T follicular helper cell (primary cell): ENCODE measurements around the gene RUVBL2.

Experiments used
- DNase-seq: peaks from one replicate; pipeline ENCODE4 v3.0.0-alpha.2; 2020; ENCODE audit warnings: low read depth
- total RNA-seq, 2 experiments: gene quantifications; one replicate each; lab custom pipeline; 2026; lab: John Stamatoyannopoulos, UW

RUVBL2 gene
- 50.4 to 148 reads per million in 2 experiments for total RNA-seq

DNA sequence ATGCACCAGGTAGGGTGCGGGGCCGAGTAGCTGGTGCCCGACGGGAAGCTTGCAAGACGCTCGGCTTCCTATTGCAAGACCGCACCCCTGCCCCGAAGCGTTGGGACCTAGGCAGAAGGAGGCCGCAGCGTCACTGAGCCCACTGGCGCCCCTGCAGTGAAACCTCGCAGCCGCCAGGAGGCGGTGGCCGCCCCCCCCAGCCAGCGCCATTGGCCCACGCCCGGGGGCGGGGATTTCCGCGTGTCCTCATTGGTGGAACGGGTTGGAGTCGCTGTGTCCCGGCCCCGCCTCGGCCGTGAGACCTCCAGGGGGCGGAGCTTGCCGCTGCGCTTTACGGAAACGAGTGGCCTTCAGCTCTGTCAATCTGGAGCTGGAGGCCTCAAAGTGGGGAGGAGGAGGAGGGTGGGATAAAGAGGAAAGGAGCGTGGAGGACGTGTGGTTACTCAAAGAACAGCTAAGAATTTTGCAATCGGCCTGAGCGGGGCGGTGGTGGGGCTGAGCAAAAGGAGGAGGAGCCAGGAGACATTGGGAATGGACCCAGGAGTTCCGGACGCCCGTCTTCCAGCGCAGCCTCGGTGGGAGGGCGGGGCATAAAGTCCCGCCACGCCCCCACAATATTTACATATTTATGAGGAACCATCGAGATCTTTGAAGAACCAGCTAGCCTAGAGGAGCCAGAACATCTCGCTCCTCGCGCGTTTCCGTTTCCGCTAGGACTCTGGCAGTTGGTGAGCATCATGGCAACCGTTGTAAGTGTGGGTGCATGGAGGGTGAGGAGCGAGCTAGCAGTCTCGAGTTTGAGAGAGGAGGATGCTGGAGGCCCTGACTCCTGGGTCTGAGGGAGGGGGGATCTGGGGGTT, at the start of gene RUVBL2, which contains the start of gene GYS1:
TSS of gene RUVBL2 (plus strand) at position 713 of the 860 bp plus-strand sequence. CDS start at position 738, 25 bp downstream.
TSS of gene GYS1 (minus strand) at position 135 of the 860 bp plus-strand sequence. CDS start 197 bp downstream, outside the sequence.
- DNase-seq: peak; percentile 99

GRCh38 chr19:48945415-48945814, 48.3 kb upstream of the RUVBL2 start:
- DNase-seq: no peak

- DNase-seq: no peak
These were observed 47.9 kb upstream of the RUVBL2 start for GRCh38 chr19:48945817-48946216.

DNA sequence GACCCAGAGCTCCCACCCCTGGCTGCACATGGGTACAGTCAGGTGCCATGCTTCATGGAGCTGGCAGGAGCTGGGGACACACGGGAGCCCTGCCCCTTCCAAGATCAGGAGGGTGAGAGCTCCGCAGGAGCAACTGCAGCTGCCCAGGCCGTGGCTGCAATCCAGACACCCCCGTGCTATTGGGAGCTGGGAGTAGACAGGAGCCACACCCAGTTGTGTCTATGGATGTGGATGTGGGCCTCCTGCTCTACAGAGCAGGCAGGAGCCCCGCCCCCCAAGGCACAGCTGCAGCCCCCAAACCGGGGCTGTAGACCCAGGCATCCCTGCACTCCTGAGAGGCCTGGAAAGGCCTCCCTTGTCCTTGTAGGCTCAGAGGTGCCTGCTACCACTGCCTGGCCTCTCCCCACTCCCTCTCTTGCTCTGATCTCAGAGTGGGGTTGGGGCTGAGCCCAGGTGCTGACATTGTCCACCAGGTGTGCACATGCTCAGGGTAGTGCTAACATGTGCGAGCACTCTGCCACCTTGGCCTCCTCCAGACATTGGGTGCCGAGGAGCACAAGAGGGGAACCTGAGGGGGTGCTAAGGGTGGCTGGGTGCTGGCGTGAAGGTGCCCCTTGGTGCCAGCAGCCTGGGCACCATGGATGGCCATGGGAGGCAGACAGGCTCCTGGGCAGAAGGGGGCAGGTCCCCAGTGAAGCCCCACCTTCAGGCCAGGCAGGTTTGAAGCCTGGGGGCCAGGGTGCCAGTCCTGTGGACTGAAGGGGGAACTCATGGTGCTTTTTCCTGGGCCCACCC, 47.0 kb upstream of the RUVBL2 start:
- no peak for DNase-seq

- DNase-seq: no peak
These were observed 46.5 kb upstream of the RUVBL2 start for GRCh38 chr19:48947258-48947542.

DNA sequence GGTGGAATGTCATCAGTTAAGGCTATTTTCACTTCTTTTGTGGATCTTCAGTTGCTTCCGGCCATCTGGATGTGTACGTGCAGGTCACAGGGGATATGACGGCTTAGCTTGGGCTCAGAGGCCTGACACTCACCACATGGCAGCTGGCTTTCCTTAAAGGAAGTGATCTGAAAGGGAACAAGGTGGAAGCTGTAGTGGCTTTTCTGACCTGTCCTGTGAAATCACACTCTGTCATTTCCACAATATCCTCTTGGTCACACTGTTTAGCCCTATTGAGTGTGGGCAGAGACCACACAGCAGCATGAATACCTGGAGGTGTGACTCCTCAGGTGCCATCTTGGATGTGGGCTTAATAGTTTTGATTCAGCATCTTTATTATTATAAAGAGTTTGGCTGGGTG, 43.5 kb upstream of the RUVBL2 start:
- no peak for DNase-seq

GRCh38 chr19:48950830-48951519, 42.7 kb upstream of the RUVBL2 start:
- no peak for DNase-seq

DNA sequence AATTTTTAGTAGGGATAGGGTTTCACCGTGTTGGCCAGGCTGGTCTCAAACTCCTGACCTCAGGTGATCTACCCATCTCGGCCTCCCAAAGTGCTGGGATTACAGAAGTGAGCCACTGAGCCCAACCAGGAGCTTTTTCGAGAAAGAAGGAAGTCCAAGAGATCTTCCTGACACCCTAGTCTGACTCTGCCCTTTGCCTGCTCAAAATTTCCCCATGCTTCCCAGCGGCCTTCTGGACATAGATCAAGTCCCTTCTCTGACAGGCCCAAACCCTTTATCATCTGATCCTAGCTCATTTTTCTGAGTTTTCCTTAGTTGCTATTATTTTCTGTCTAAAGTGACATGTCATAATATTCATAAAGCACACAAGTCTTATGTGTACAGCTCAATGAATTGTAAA, 40.5 kb upstream of the RUVBL2 start:
- DNase-seq: no peak

DNA sequence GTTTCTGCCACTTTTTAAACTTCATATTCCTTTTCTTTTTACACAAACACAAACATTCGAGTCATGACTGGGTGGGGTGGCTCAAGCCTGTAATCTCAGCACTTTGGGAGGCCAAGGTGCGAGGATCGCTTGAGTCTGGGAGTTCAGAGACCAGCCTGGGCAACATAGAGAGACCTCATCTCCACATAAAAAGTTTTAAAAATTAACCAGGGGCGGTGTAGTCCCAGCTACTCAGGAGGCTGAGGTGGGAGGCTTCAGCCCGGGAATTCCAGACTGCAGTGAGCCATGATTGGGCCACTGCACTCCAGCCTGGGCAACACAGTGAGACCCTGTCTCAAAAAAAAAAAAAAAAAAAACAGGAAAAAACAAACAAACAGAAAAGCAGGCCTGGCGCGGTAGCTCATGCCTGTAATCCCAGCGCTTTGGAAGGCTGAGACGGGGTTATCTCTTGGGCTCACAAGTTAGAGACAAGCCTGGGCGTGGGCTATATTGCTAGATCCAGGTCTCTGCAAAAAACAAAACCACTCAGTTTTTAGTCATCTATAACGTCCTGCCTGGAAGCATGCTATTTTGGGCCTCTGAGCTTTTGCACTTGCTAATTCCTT, 39.6 kb upstream of the RUVBL2 start:
- DNase-seq: no peak

GRCh38 chr19:48954595-48955307, 38.9 kb upstream of the RUVBL2 start, which contains the start of gene BAX:
Gene BAX, plus strand, starts transcription at chr19:48954875. Its CDS starts 54 bp downstream, at chr19:48954929.
- peak; percentile 74 for DNase-seq

DNA sequence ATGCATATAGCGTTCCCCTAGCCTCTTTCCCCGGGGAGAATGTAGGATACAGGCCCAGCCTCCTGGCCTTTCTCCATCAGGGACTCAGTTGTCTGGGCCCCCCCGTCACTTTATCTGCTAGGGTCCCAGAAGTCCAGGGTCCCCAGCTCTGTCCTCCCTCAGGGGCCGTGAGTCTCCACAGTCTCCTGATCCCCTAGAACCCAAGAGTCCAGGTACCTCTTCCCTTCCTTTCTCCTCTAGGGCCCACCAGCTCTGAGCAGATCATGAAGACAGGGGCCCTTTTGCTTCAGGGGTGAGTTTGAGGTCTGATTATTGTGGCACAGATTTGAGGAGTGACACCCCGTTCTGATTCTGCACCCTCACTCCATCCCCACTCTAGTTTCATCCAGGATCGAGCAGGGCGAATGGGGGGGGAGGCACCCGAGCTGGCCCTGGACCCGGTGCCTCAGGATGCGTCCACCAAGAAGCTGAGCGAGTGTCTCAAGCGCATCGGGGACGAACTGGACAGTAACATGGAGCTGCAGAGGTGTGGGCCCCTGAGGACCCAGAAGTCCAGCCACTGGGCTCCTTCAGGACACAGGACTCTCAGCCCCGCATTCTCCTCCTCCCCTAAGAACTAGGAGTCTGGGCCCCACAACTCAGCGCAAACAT, 38.3 kb upstream of the RUVBL2 start:
- no peak for DNase-seq

- no peak for DNase-seq
These were observed 35.7 kb upstream of the RUVBL2 start for GRCh38 chr19:48958006-48958405.

GRCh38 chr19:48959341-48960239, 34.1 kb upstream of the RUVBL2 start:
- DNase-seq: no peak

DNA sequence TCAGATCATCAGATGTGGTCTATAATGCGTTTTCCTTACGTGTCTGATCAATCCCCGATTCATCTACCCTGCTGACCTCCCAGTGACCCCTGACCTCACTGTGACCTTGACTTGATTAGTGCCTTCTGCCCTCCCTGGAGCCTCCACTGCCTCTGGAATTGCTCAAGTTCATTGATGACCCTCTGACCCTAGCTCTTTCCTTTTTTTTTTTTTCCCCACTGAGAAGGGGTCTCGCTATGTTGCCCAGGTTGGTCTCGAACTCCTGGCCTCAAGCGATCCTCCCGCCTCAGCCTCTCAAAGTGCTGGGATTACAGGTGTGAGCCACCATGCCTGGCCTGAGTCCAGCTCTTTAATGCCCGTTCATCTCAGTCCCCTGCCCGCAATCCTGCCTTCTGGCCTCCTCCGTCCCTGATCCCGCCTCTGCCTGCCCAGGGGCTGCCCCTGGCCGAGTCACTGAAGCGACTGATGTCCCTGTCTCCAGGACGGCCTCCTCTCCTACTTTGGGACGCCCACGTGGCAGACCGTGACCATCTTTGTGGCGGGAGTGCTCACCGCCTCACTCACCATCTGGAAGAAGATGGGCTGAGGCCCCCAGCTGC, 32.5 kb upstream of the RUVBL2 start:
- DNase-seq: no peak

DNA sequence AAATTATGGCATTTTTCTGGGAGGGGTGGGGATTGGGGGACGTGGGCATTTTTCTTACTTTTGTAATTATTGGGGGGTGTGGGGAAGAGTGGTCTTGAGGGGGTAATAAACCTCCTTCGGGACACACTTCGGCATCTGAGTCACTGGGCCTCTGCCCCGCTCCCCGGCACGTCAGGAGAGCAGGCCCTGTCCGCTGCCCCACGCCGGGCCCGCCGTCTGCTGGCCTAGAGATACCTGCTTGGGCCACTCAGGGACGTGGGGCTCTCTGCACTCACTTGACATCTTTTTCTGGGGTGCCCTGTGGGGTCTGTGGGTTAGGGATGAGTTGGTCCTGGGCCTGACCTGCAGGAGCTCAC, 32.0 kb upstream of the RUVBL2 start:
- no peak for DNase-seq

- DNase-seq: no peak
These were observed 31.4 kb upstream of the RUVBL2 start for GRCh38 chr19:48962029-48962848.

DNA sequence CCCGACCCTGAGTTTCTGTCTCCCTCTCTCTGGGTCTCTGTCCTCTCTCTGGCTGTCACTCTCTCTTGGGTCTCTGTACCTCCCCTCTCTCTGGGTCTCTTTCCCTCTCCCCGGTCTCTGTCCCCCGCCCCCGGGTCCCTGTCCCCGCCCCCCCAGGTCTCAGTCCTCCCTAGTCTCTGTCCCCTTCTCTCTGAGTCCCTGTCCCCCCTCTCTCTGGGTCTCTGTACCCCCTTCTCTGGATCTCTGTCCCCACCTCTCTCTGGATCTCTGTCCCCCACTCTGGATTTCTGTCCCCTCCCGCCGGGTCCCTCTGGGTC, 30.9 kb upstream of the RUVBL2 start:
- no peak for DNase-seq

- DNase-seq: peak; percentile 28
These were observed 30.1 kb upstream of the RUVBL2 start for GRCh38 chr19:48963371-48964204.
